ENCODE results near the gene TRABD2A. TPM values are rescaled to one million over a fixed set of nuclear protein-coding genes. Genes with fewer than 3 reads are reported as not detected.

TRABD2A gene
- total RNA-seq, 2 donors from 2014 or later: 0.52 to 5.3 TPM

GRCh38 chr2:84817239-84817655 is 63.6 kb downstream of the TRABD2A start:
- no peaks in the 10 kb centered on the region for H3K36me3 ChIP-seq (replicated peaks in 1 of 2; ENCODE audit: insufficient read depth in 1 of 2, low read depth in 2 of 2)
- WGBS, 2 donors: 80 to 83% methylated on average over 2 of the region's 2 CpGs
- intact Hi-C loops (cut with DNase I): no loop called here
- no peaks in the 10 kb centered on the region for H3K9me3 ChIP-seq
- H3K27ac ChIP-seq: no peak overlapping the region
- no peaks in the 10 kb centered on the region for H3K4me1 ChIP-seq
- no peak for TF ChIP-seq POLR2A (IDR thresholded peaks at IDR 0.05)
- no peak for TF ChIP-seq CTCF (IDR thresholded peaks at IDR 0.05)
- H3K27me3 ChIP-seq: no peaks in the 10 kb centered on the region
- H3K4me3 ChIP-seq: no peak overlapping the region
- ATAC-seq (no peak), DNase-seq (no peak)

- ATAC-seq (no peak), DNase-seq (no peak)
- no peak for TF ChIP-seq CTCF (IDR thresholded peaks at IDR 0.05)
- TF ChIP-seq POLR2A (IDR thresholded peaks at IDR 0.05): no peak
- Histone ChIP-seq H3K27me3 (no peaks in the 10 kb centered on the region), H3K27ac (no peak overlapping the region), H3K36me3 (replicated peaks in 1 of 2; ENCODE audit: insufficient read depth in 1 of 2, low read depth in 2 of 2) (no peaks in the 10 kb centered on the region), H3K4me1 (no peaks in the 10 kb centered on the region), H3K9me3 (no peaks in the 10 kb centered on the region), H3K4me3 (no peak overlapping the region)
- WGBS, 2 donors: 81 to 91% methylated on average over 6 of the region's 6 CpGs
- intact Hi-C loops (cut with DNase I): no loop called here
Measured at GRCh38 chr2:84816426-84817026, 64.4 kb downstream of the TRABD2A start.

GRCh38 chr2:84815146-84815545 is 65.7 kb downstream of the TRABD2A start:
- WGBS, 2 donors: 69 to 77% methylated on average over 3 of the region's 3 CpGs
- no peaks in the 10 kb centered on the region for H3K36me3 ChIP-seq (replicated peaks in 1 of 2; ENCODE audit: insufficient read depth in 1 of 2, low read depth in 2 of 2)
- no peak overlapping the region for H3K4me3 ChIP-seq
- no peaks in the 10 kb centered on the region for H3K9me3 ChIP-seq
- TF ChIP-seq POLR2A (IDR thresholded peaks at IDR 0.05) (no peak), CTCF (IDR thresholded peaks at IDR 0.05) (no peak)
- ATAC-seq (no peak), DNase-seq (no peak)
- no peaks in the 10 kb centered on the region for H3K27me3 ChIP-seq
- intact Hi-C loops (cut with DNase I): no loop called here
- H3K27ac ChIP-seq: no peak overlapping the region
- H3K4me1 ChIP-seq: no peaks in the 10 kb centered on the region

- Histone ChIP-seq H3K4me3 (no peak overlapping the region), H3K36me3 (replicated peaks in 1 of 2; ENCODE audit: insufficient read depth in 1 of 2, low read depth in 2 of 2) (no peaks in the 10 kb centered on the region), H3K27me3 (no peaks in the 10 kb centered on the region), H3K4me1 (no peaks in the 10 kb centered on the region), H3K27ac (no peak overlapping the region), H3K9me3 (no peaks in the 10 kb centered on the region)
- no peak for TF ChIP-seq CTCF (IDR thresholded peaks at IDR 0.05)
- TF ChIP-seq POLR2A (IDR thresholded peaks at IDR 0.05): no peak
- WGBS, 2 donors: 95 to 97% methylated on average over 6 of the region's 6 CpGs
- ATAC-seq (no peak), DNase-seq (no peak)
- intact Hi-C loops (cut with DNase I): no loop called here
Measured at GRCh38 chr2:84811839-84812431, 68.9 kb downstream of the TRABD2A start.

GRCh38 chr2:84808279-84808678 is 72.6 kb downstream of the TRABD2A start:
- H3K36me3 ChIP-seq (replicated peaks in 1 of 2; ENCODE audit: insufficient read depth in 1 of 2, low read depth in 2 of 2): no peaks in the 10 kb centered on the region
- no peaks in the 10 kb centered on the region for H3K4me1 ChIP-seq
- WGBS, 2 donors: 62 to 72% methylated on average over 4 of the region's 4 CpGs
- H3K27me3 ChIP-seq: no peaks in the 10 kb centered on the region
- no peaks in the 10 kb centered on the region for H3K9me3 ChIP-seq
- ATAC-seq (no peak), DNase-seq (no peak)
- TF ChIP-seq POLR2A (IDR thresholded peaks at IDR 0.05): no peak
- no peak for TF ChIP-seq CTCF (IDR thresholded peaks at IDR 0.05)
- intact Hi-C loops (cut with DNase I): no loop called here
- no peak overlapping the region for H3K27ac ChIP-seq
- H3K4me3 ChIP-seq: no peak overlapping the region

Data from body of pancreas (tissue), 4 donors.